HG02840 (cell line): ENCODE measurements around the gene MDM1.

ENCODE experiments used
- ATAC-seq: cut with Tn5 transposase; IDR thresholded peaks from one replicate; pipeline ENCODE4 v1.9.1; 2021; ENCODE audit warnings: mild to moderate bottlenecking, moderate library complexity, moderate number of reproducible peaks; ENCODE audit not compliant: unreplicated experiment, low FRiP score

The MDM1 gene

GRCh38 chr12:68356986-68357385, 24.8 kb upstream of the MDM1 start:
- no peak for ATAC-seq

GRCh38 chr12:68356060-68356695, 24.0 kb upstream of the MDM1 start:
- ATAC-seq = no peak

- ATAC-seq = no peak
Observed at GRCh38 chr12:68354977-68355541, 22.9 kb upstream of the MDM1 start.

GRCh38 chr12:68352067-68352466, 19.9 kb upstream of the MDM1 start:
- ATAC-seq = no peak

GRCh38 chr12:68350753-68351152, 18.6 kb upstream of the MDM1 start:
- ATAC-seq = no peak

GRCh38 chr12:68349921-68350606, 17.9 kb upstream of the MDM1 start:
- ATAC-seq = no peak

- no peak for ATAC-seq
Observed at GRCh38 chr12:68349220-68349621, 17.1 kb upstream of the MDM1 start.

GRCh38 chr12:68348419-68348818, 16.3 kb upstream of the MDM1 start:
- no peak for ATAC-seq

GRCh38 chr12:68345763-68346162, 13.6 kb upstream of the MDM1 start:
- no peak for ATAC-seq

GRCh38 chr12:68344126-68344525, 12.0 kb upstream of the MDM1 start:
- no peak for ATAC-seq

- ATAC-seq = no peak
Observed at GRCh38 chr12:68342966-68343365, 10.8 kb upstream of the MDM1 start.

GRCh38 chr12:68341822-68342221, 9.7 kb upstream of the MDM1 start:
- ATAC-seq = no peak

GRCh38 chr12:68340404-68341270, 8.5 kb upstream of the MDM1 start:
- ATAC-seq = no peak

GRCh38 chr12:68336889-68337303, 4.7 kb upstream of the MDM1 start:
- no peak for ATAC-seq

- ATAC-seq = no peak
Observed at GRCh38 chr12:68335462-68335861, 3.3 kb upstream of the MDM1 start.

GRCh38 chr12:68334132-68334531, 2.0 kb upstream of the MDM1 start:
- ATAC-seq = no peak

- ATAC-seq = no peak
Observed at GRCh38 chr12:68332728-68333630, 817 bp upstream of the MDM1 start.

- no peak for ATAC-seq
Observed at GRCh38 chr12:68331500-68331868, 678 bp downstream of the MDM1 start.

- ATAC-seq = no peak
Observed at GRCh38 chr12:68327896-68328295, 4.3 kb downstream of the MDM1 start.

- ATAC-seq = no peak
Observed at GRCh38 chr12:68326716-68327115, 5.4 kb downstream of the MDM1 start.
